Femur (tissue), 1 donor: ENCODE results near the gene RNF150.
"Not testable (repeated sequence)": the region's sequence is repeated elsewhere in the genome, so short reads cannot be mapped to it uniquely, and the experiment has no call there.

ENCODE experiments used
- DNase-seq: peaks from one replicate; pipeline ENCODE4 v3.0.0-alpha.2; 2017

Gene RNF150

GRCh38 chr4:140857111-140857510 is 276.2 kb downstream of the RNF150 start:
- DNase-seq, result no peak

GRCh38 chr4:140856621-140857062 is 276.6 kb downstream of the RNF150 start:
- DNase-seq, result peak; percentile 78

GRCh38 chr4:140854168-140854567 is 279.1 kb downstream of the RNF150 start:
- DNase-seq, result no peak

GRCh38 chr4:140851804-140852203 is 281.5 kb downstream of the RNF150 start:
- no peak for DNase-seq

GRCh38 chr4:140851032-140851636 is 282.1 kb downstream of the RNF150 start:
- peak; percentile 73 for DNase-seq

GRCh38 chr4:140849526-140849925 is 283.7 kb downstream of the RNF150 start:
- no peak for DNase-seq

- DNase-seq, result no peak
Measured at GRCh38 chr4:140846736-140847135, 286.5 kb downstream of the RNF150 start.

GRCh38 chr4:140844061-140844460 is 289.2 kb downstream of the RNF150 start:
- DNase-seq, result no peak

- DNase-seq, result no peak
Measured at GRCh38 chr4:140841186-140841585, 292.1 kb downstream of the RNF150 start.

GRCh38 chr4:140839888-140840790 is 293.1 kb downstream of the RNF150 start:
- peak; percentile 27 for DNase-seq

GRCh38 chr4:140839406-140839805 is 293.9 kb downstream of the RNF150 start:
- DNase-seq, result no peak

- DNase-seq, result no peak
Measured at GRCh38 chr4:140837736-140838135, 295.5 kb downstream of the RNF150 start.

GRCh38 chr4:140834839-140835495 is 298.3 kb downstream of the RNF150 start:
- no peak for DNase-seq

- DNase-seq, result no peak
Measured at GRCh38 chr4:140833280-140833679, 300.0 kb downstream of the RNF150 start.

- DNase-seq, result no peak
Measured at GRCh38 chr4:140829825-140830224, 303.4 kb downstream of the RNF150 start.

- no peak for DNase-seq
Measured at GRCh38 chr4:140826701-140827027, 306.6 kb downstream of the RNF150 start.

- not testable (repeated sequence) for DNase-seq
Measured at GRCh38 chr4:140820520-140820919, 312.7 kb downstream of the RNF150 start.

GRCh38 chr4:140819610-140820009 is 313.7 kb downstream of the RNF150 start:
- no peak for DNase-seq

GRCh38 chr4:140818433-140818832 is 314.8 kb downstream of the RNF150 start:
- DNase-seq, result no peak

- no peak for DNase-seq
Measured at GRCh38 chr4:140816806-140817510, 316.3 kb downstream of the RNF150 start.

GRCh38 chr4:140813804-140814203 is 319.5 kb downstream of the RNF150 start:
- DNase-seq, result no peak

- no peak for DNase-seq
Measured at GRCh38 chr4:140812916-140813315, 320.4 kb downstream of the RNF150 start.

GRCh38 chr4:140811429-140811828 is 321.8 kb downstream of the RNF150 start:
- no peak for DNase-seq
